DOHH2 (cell line): Measurements from ENCODE around the gene WNT3.

ENCODE experiments used
- CTCF ChIP-seq: fragments of 200-600 bp; sonication (generic); IDR thresholded peaks from one replicate; pipeline ENCODE4 v1.5.1; 2014; ENCODE audit warnings: antibody characterized with exemption, mild to moderate bottlenecking, low read depth, low read length; ENCODE audit not compliant: poor library complexity, severe bottlenecking
- EZH2phosphoT487 ChIP-seq: fragments of 200-600 bp; sonication (generic); IDR thresholded peaks from 2 replicates; pipeline ENCODE4 v1.6.1; 2017; ENCODE audit warnings: borderline replicate concordance, mild to moderate bottlenecking, antibody characterized with exemption, low read length, moderate library complexity, mixed read lengths

DNA sequence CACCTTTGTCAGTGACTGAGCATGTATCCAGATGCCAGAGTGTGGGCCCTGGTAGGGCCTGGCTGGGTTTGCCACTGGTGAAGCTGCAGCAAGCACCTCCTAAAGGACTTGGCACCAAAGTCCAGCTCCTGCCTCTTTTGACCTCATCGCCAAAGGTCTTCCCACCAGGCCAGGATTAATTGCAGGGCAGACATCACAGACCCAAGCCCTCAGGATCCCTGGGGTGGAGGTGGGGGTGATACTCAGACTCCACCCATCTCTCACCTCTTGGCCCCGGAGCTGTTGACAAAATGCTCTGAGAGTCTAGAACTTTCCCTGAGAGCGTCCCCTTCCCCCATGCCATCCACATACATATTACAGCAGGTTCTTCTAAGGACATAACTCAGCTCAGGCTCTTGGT is 4.6 kb downstream of the WNT3 start:
- TF ChIP-seq CTCF (no peak), EZH2phosphoT487 (no peak)
